RCC 7860 (cell line): ENCODE measurements around the gene ZFC3H1.

Experiments
- DNase-seq: peaks from one replicate; pipeline ENCODE4 v3.0.0-alpha.2; 2015; ENCODE audit warnings: low spot score
- FAIRE-seq: peaks from 2 replicates; lab custom pipeline; 2012; peaks lifted over from hg19 to GRCh38; lab: Jason Lieb, UNC

ZFC3H1 gene

DNA sequence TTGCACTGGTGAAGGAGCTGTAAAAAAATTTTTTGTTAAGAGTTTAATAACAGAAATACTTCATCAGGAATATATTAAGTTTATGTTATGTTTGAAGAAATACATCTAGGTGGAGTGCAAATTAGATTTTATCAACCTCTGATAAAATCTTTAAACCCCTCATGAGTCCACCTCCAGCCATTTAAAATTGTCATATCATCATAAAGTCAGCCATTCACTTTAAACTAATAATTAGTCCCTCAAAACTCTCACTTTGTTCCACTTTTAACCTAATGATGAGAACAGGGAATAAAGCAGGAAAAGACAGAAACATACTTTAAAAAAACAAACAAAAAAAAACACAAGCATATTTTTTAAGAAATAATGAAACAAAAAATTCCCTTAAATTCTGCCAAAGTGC lies 25.1 kb downstream of the ZFC3H1 start:
- no peak for FAIRE-seq
- DNase-seq, result no peak

DNA sequence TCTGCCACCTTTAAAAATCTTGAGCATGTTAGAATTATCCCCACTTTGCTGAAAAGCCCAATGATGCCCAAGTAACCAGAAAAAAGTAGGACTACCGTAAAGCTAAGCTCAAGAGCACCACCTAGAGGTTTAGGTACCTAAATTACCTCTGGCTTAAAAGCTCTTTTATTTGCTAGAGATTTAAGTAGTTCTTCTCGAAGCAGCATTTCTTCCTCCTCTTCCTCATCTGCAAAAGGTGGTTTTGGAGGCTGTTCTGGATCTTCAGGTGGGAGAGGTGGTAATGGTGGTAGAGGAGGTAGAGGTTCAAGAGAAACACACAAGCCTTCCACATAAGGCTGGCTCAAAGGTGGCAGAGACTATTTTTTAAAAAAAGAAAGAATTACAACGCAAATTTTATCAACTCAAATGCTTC lies 26.9 kb downstream of the ZFC3H1 start:
- FAIRE-seq, result no peak
- peak; percentile 39 for DNase-seq

DNA sequence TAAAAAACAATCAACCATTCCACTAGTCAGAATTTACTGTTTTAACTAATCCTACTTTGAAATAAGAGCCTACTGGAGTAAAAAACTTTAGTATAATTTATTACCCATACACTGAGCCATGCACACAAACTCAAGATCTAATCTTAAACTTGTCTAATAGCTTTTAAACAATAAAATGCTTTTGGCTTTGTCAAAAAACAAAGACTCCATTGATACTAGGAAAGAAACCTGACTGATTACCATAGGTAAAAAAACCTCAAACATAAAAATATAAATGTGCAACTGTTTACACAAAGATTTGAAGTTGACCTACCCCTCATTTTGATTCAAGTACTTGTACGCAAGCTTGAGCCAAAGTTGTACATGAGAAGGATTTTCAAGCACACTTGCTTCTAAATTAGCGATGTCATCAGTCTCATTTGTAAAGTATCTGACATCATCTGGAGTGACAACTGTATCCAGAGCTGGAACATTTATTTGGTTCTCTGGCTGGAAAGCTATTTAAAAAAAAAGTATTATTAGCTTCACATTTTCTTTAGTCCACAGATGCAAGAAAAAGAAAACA lies 36.1 kb downstream of the ZFC3H1 start:
- no peak for FAIRE-seq
- no peak for DNase-seq

DNA sequence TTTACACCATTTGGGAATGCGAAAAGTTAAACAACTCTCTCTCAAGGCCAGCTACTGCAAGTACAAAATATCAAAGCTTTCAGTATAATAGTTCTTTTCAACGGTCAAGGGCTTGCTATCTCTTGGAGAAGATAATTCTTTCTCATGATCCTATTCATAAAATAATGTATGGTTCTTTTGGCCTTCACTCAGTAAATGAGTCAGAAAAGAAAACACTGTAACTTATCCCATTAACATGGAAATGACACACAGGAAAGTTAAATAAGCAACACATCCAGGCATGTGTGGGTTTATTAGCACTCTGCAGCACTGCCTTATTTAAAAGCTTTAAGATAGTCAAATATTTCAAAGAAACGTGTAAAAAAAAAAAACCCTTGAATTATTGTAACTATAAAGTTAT lies 36.9 kb downstream of the ZFC3H1 start:
- DNase-seq (no peak), FAIRE-seq (no peak)

DNA sequence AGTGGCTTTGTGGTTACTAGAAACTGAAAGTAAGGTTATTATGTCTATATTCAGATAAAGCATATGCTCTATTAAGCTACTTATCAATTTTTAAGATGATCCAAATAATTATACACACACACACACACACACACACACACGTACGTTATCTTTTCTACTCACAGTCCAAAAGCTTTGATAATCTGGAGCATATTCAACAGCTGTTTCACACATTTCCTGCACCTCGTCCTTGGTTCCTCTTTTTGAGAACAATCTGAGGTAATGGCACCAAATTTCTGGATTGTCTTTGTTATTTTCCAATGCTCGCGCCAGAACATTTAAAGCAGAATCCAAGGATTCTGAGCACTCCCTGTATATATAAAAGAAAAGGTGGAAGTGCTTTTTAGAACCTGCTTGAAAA lies 37.5 kb downstream of the ZFC3H1 start:
- FAIRE-seq, result no peak
- DNase-seq, result no peak

DNA sequence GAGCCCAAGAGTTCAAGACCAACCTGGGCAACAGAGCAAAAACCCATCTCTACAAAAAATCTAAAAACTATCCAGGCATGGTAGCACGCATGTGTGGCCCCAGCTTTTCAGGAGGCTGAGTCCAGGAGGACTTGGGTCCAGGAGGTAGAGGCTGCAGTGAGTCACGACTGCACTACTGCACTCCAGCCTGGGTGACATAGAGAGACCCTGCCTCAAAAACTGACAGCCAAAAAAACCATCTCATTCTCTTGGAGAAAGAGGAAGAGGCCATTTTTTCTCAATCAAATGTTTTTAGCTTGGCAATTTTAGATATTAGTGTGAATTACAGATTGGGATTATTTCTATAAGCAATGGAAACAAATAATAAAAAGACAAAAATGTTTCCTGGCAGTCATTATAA lies 38.2 kb downstream of the ZFC3H1 start:
- FAIRE-seq (no peak), DNase-seq (no peak)

DNA sequence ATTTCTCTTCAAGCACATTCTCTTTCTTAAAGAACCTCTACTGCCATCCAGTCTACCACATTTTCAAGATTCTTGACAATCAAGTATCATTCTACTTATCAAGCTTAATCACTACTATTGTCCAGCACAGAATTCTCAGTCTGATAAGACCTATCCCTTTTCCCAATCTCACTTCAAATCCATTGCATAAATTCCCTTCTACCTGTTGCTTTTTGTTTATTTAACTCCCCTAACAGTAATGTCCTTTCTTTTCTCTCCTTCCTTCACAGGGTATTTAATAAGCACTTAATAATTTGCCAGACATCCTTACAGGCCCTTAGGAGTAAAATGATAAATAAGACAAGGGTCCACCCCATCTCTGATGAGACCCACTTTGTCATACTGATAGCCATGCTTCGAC lies 41.7 kb downstream of the ZFC3H1 start:
- DNase-seq (no peak), FAIRE-seq (no peak)

DNA sequence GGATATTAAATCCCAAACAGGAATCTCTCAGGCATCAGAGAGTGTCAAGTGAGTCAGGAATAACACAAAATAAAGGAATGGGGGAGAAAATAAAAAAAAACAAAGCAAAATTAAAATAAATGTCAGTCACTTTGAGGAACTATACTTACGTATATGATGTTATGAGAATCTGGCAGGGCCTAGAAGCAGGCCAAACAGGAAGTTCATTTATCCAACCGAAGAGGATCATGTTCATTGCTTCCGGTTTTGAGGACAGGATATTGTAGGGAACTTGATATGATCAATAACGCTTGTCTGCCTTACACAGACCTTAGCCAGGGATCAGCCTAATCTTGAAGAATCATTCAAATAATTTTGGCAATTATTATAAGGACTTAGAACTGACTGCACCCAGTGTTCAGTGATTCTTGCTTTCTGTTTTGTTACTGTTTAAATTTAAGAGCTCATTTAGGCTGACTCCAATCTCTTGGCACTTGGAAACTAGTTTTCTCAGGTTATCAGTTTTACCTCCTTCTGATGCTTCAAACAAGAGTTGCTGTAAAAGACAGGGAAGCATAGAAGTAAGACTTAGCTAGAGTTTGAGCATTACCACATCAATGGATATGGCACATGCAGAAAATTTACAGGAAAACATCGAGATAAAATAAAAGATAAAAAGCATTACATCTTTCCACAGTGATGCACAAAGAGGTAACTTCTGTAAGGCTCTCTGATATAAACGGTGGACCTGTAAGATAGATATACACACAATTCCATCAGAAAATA lies 53.4 kb downstream of the ZFC3H1 start:
- FAIRE-seq, result no peak
- DNase-seq, result no peak

DNA sequence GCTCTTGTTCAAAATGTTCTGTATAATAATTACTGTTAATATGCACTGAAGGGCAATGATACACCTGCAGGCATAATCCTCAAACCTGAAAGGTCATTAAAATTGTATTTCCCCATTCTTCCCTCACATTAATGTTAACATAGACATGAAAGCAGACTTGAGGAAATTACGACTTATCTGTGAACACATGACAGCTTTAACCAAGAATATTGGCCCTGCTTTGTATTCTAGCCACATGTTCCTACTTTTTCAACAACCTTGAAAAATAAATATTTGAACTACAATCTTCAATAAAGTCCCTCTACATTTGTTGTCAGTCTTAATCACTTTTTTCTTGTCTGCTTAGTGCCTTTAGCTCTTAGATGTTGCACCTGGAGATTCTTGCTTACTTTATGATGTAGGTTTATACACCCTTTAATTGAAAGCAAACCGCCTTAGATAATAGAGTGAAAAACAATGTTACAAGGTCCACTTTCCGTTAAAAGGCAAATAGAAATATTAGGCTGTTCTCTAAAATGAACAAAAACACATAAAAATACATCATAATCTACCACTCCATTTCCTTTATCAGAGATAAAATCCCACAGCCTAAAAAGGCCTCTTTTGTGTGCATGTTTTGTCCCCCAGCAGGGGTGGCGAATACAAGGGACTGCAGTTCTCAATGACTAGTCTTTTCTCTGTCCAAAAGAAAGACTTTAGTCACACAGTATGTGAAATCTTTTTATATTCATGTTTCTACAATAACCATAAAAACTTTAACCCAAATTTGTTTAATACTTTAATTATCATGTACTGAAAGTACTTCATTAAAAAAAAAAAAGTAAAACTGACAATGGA lies 55.9 kb downstream of the ZFC3H1 start:
- FAIRE-seq, result no peak

DNA sequence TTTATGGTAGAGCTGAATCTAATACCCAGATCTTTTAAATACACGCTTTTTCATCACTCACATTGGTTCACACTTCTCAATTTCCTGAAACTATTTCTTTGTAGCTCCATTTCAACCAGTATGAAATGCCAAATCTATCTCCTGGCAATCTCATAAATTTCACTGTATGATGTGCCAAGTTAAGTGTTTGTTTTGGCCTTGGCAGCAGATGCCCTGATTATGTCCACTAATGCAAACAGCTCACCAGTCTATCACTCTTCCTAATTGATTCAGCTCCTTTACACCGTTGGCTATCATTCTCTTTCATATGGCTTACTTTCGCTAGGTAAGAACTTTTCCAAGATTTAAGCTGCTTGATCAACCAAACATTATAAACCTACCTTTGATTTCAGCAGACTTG lies 58.6 kb downstream of the ZFC3H1 start:
- no peak for DNase-seq
- FAIRE-seq, result no peak

More for the DNA sequence above, 55.9 kb downstream of the ZFC3H1 start:
- DNase-seq, result no peak

DNA sequence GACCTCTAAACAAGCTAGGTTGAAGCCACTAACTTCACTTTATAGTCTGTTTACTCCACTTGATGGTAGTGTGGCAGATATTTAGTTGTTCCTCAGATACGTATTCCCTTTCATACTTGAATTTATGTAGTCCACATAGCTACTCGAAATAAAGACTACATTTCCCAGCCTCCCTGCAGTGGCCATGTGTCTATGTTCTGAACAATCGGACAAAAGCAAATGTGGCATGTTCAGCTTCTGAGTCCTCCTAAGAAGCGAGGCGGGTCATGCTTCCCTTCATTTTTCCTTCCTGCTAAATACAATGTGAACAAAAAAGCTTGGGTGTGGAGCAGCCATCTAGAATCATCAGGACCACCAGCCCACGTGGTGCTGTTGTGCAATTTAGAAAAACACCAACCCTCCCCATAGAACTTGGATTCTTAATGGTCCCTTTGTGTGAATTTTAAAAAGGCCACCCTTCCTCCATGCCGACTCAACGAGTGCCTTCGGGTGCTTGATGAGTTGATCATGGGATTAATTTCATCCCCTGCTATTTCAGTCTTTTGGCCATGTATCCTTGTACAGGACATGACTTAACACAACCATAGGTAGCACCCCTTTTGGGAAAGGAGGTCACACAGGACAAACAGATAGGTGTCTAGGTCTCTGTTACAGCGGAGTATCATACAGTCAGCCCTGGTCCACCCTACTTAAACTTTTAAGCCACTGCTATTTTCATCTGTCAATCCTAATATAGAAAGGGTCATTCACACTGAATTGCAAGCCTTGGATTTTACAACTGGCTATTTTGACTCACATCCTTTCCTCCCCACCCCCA lies 60.7 kb downstream of the ZFC3H1 start:
- DNase-seq (no peak), FAIRE-seq (no peak)

DNA sequence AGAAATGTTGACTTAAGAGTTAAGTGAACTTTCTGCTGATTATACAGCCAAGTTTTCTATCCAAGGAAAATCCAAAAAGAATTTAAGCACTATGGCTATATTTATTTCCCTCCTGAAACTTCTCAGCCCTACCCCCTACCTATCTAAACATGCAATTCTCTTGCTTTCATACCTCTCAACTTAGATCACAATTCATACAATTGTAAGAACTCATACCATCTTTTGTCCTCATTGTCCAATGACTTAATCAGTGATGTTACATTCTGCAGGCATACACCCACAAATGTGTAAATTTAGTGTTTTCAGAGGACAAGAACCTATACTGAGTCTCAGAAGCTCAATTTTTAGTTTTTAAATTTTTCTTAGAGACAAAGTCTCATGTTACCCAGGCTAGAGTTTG lies 62.1 kb downstream of the ZFC3H1 start:
- DNase-seq (no peak), FAIRE-seq (no peak)

DNA sequence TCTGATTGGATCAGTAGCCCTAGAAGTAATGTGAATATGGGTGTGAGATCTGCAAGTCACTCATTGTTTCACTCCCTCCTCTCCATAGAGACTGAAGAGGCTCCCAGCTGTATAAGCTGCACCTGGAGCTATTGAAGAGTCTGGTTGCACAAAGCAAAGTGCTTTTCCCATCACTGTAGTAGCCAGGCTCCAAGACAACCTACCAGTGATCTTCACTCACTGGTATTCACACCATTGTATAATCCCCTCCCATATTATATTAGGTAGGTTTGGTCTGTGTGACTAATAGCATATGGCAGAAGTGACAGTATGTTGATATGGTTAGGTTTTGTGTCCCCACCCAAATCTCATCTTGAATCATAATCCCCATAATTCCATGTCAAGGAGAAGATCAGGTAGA lies 64.4 kb downstream of the ZFC3H1 start:
- FAIRE-seq (no peak), DNase-seq (no peak)

DNA sequence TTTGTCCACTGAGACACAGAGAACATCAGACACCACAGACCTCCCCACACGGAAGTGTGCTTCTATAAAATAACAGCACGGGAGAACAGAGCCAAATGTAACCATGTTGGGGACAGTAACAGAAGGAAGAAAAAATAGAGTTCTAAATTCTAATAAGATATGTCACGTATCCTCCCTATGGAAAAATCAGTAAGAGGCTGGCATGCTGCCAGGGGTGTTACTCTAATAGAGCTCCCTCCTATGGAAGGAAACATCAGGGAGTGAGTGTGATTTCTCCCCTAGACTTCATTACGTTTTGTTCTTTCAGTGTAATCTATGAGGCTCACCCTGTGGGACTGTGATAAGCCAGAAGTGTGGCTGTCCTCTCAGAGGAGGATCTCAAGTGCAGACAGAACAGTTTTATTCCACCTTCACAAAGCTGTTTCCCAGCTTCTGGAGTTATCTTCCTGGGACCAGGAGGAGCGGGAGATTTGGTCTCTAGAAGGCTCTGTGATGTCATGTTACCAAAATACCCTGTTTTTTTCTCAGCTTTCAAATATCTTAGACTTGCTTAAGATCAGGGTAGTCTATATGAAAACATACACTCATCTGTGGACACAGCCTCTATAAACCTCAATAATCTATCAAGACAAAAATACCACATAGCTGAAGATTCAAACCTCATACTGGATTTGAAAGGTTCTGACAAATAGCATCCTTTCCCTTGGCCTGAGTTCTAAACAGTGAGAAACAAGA lies 69.3 kb downstream of the ZFC3H1 start:
- no peak for DNase-seq
- no peak for FAIRE-seq

DNA sequence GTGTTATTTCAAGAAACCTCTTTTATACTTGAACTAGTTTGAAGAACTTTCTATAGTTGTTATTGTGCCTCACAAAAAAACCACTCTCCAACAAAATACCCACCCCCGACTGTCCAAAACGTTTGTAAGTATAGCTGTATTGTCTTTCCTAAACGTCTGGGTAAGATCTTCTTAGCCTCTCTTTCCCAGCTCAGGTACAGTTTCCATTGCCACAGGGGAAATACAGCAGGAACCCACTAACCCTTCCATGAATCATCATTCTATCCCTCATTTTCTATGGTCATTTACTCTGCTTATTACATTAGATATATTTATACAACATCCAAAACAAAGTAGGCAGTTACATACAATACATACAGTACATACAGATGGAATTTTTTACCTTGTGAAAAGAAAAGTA lies 70.8 kb downstream of the ZFC3H1 start:
- DNase-seq (no peak), FAIRE-seq (no peak)

DNA sequence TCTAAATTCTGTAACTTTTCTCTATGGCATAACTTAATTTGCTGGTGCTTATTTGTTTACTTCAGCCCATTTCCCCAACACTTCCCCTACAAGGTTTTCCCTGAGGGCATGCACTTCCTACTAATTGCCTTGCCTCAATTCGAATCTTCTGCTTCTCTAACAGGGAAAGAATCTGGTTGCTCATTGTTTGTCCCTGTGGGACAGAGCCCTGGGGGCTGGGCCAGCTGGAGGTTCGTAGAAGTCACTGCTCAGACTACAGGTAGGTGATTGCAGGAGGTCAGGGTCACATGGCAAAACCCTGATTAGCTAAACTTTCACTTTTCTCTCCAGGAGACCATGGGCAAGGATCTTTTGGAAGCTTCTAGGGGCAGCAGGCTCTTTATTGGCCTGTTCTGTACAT lies 72.0 kb downstream of the ZFC3H1 start:
- DNase-seq (no peak), FAIRE-seq (no peak)

DNA sequence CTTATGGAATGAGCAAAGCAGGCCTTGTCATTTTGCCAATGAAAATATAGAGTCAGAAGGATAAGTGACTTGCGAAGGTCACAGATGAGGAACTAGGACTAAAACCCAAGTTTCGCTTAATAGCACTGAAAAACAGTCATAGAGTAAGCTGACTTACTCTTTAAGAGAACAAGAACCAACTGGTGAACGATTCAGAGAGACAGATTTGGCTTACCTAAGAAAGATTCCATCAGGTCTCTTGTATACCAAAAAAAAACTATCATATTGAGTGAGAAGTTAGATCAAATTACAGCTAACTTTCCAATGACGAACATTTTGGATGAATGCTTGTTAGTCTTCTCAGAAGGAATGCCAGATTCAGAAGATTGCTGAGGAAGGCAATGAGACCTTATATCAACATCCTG lies 74.2 kb downstream of the ZFC3H1 start:
- no peak for DNase-seq
- FAIRE-seq, result no peak

DNA sequence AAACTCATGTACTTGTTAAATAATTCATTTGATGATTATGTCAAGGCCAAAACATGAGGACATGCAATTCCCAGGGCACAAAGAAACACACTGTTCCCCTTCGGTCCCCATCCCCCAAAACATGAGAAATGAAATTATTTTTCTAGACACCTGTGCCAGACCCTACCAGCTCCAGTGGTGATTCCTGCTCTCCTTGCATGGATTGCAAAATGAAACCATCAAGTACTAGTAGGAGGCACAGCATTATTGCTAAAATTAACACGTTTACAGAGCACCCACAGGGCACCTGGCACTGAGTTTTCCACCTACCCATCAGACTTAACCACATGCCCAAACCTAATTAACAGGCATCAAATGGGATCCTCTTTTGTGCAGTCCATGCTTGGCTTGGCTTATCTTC lies 76.6 kb downstream of the ZFC3H1 start:
- DNase-seq, result no peak
- FAIRE-seq, result no peak

DNA sequence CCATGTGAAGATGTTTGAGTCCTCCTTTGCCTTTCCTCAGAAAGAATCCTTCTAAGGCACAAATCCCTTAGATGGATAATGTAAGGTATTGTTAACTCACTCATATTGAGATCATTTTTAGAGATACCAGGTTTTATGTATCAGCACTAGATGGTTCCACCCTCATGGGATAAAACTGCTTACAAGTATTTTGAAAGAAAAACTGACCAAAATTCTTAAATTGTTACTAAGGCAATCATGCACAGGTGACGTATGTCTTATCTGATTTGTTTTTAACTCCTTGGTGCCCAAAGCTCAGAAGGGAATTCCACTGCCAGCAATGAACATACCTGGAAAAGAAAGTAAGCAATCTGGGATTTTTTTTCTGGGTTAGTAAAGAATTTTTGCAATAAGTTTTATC lies 78.4 kb downstream of the ZFC3H1 start:
- no peak for FAIRE-seq
- no peak for DNase-seq

DNA sequence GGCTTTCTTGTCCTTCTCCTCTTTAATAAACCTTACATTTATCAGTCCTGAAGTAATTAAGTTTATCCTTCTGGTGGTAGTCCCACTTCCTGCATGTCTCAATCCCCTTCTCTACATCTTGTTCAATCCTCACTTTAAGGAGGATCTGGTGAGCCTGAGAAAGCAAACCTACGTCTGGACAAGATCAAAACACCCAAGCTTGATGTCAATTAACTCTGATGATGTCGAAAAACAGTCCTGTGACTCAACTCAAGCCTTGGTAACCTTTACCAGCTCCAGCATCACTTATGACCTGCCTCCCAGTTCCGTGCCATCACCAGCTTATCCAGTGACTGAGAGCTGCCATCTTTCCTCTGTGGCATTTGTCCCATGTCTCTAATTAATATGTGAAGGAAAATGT lies 79.3 kb downstream of the ZFC3H1 start:
- DNase-seq (no peak), FAIRE-seq (no peak)

DNA sequence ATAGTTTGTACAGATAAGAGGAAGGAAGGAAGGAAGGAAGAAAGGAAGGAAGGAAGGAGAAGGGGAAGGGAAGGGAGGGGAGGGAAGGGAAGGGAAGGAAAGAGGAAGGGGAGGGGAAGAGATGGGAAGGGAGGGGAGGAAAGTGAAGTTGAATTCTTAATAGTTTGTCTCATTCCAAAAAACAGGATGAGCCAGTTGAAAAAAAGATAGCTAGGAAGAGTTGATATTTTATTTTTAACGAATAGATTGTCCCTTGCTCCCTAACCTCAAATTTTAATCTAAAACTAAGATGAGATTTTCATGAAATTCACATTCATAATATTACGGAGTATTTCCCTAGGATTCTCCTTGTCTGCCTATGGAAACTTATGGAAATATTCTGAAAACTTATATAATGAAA lies 80.7 kb downstream of the ZFC3H1 start:
- no peak for FAIRE-seq
- no peak for DNase-seq
